ENCODE results near the gene CCDC92. TPM values are rescaled to one million over a fixed set of nuclear protein-coding genes. Genes with fewer than 3 reads are reported as not detected.

Gene CCDC92
- total RNA-seq, 8 experiments from 2014 or later: 11.7 to 42.2 (median 25.7) TPM

- Histone ChIP-seq H3K27ac (no peak overlapping the region), H3K4me1 (replicated peaks in 1 of 2) (no peaks in the 10 kb centered on the region), H3K4me3 (no peak overlapping the region)
- no peak for ATAC-seq (replicated peaks in 6 of 8)
- WGBS, 10 experiments: 80 to 100% (median 90%) methylated on average over 1 to 7 of the region's 18 CpGs; no CpG with 5 or more reads in 3 of the 10 experiments
- in situ Hi-C loops (cut with MboI; ENCODE audit: low pct_unique_long_range_greater_than_20kb in 2 of 9, low sequenced_read_pairs in 9 of 9, unreplicated experiment in 9 of 9): no loop called here
These were observed 74.0 kb downstream of the CCDC92 start for GRCh38 chr12:123898673-123899072.

GRCh38 chr12:123897221-123897620, 75.4 kb downstream of the CCDC92 start:
- Histone ChIP-seq H3K4me3 (no peak overlapping the region), H3K4me1 (replicated peaks in 1 of 2) (no peaks in the 10 kb centered on the region), H3K27ac (no peak overlapping the region)
- WGBS, 10 experiments: 15 to 100% (median 80%) methylated on average over 1 to 5 of the region's 5 CpGs
- in situ Hi-C loops (cut with MboI; ENCODE audit: low pct_unique_long_range_greater_than_20kb in 2 of 9, low sequenced_read_pairs in 9 of 9, unreplicated experiment in 9 of 9): no loop called here
- ATAC-seq (replicated peaks in 6 of 8): peak in 2 of 8 experiments; percentile 65 to 75

GRCh38 chr12:123896767-123897166, 75.9 kb downstream of the CCDC92 start:
- 2 to 92% (median 64%) methylated on average over 1 to 8 of the region's 8 CpGs; no CpG with 5 or more reads in 2 of the 10 experiments for WGBS, 10 experiments
- ATAC-seq (replicated peaks in 6 of 8): peak in 3 of 8 experiments; percentile 29 to 85 (median 73)
- Histone ChIP-seq H3K4me1 (replicated peaks in 1 of 2) (no peaks in the 10 kb centered on the region), H3K4me3 (no peak overlapping the region), H3K27ac (no peak overlapping the region)
- in situ Hi-C loops (cut with MboI; ENCODE audit: low pct_unique_long_range_greater_than_20kb in 2 of 9, low sequenced_read_pairs in 9 of 9, unreplicated experiment in 9 of 9): no loop called here

- H3K27ac ChIP-seq: no peak overlapping the region
- H3K4me1 ChIP-seq (replicated peaks in 1 of 2): no peaks in the 10 kb centered on the region
- ATAC-seq (replicated peaks in 6 of 8): peak in 1 of 8 experiments; percentile 21
- no peak overlapping the region for H3K4me3 ChIP-seq
- in situ Hi-C loops (cut with MboI; ENCODE audit: low pct_unique_long_range_greater_than_20kb in 2 of 9, low sequenced_read_pairs in 9 of 9, unreplicated experiment in 9 of 9): no loop called here
- 80 to 100% (median 88%) methylated on average over 1 to 8 of the region's 8 CpGs; no CpG with 5 or more reads in 3 of the 10 experiments for WGBS, 10 experiments
These were observed 77.2 kb downstream of the CCDC92 start for GRCh38 chr12:123895451-123895850.

- WGBS, 10 experiments: 7 to 91% (median 80%) methylated on average over 3 to 4 of the region's 4 CpGs; no CpG with 5 or more reads in 2 of the 10 experiments
- Histone ChIP-seq H3K27ac (no peak overlapping the region), H3K4me1 (replicated peaks in 1 of 2) (no peaks in the 10 kb centered on the region), H3K4me3 (no peak overlapping the region)
- in situ Hi-C loops (cut with MboI; ENCODE audit: low pct_unique_long_range_greater_than_20kb in 2 of 9, low sequenced_read_pairs in 9 of 9, unreplicated experiment in 9 of 9): no loop called here
- ATAC-seq (replicated peaks in 6 of 8): peak in 1 of 8 experiments; percentile 50
These were observed 77.7 kb downstream of the CCDC92 start for GRCh38 chr12:123894823-123895345.

GRCh38 chr12:123893276-123893675, 79.4 kb downstream of the CCDC92 start:
- no peaks in the 10 kb centered on the region for H3K4me1 ChIP-seq (replicated peaks in 1 of 2)
- no peak overlapping the region for H3K27ac ChIP-seq
- in situ Hi-C loops (cut with MboI; ENCODE audit: low pct_unique_long_range_greater_than_20kb in 2 of 9, low sequenced_read_pairs in 9 of 9, unreplicated experiment in 9 of 9): no loop called here
- 60 to 100% (median 82%) methylated on average over 1 to 5 of the region's 9 CpGs; no CpG with 5 or more reads in 5 of the 10 experiments for WGBS, 10 experiments
- H3K4me3 ChIP-seq: no peak overlapping the region
- ATAC-seq (replicated peaks in 6 of 8): no peak

- in situ Hi-C loops (cut with MboI; ENCODE audit: low pct_unique_long_range_greater_than_20kb in 2 of 9, low sequenced_read_pairs in 9 of 9, unreplicated experiment in 9 of 9): no loop called here
- Histone ChIP-seq H3K4me3 (no peak overlapping the region), H3K27ac (no peak overlapping the region), H3K4me1 (replicated peaks in 1 of 2) (no peaks in the 10 kb centered on the region)
- 40 to 83% (median 78%) methylated on average over 1 to 9 of the region's 10 CpGs; no CpG with 5 or more reads in 6 of the 10 experiments for WGBS, 10 experiments
- ATAC-seq (replicated peaks in 6 of 8): no peak
These were observed 79.8 kb downstream of the CCDC92 start for GRCh38 chr12:123892853-123893252.

GRCh38 chr12:123892180-123892559, 80.5 kb downstream of the CCDC92 start:
- Histone ChIP-seq H3K27ac (no peak overlapping the region), H3K4me1 (replicated peaks in 1 of 2) (no peaks in the 10 kb centered on the region), H3K4me3 (no peak overlapping the region)
- WGBS, 10 experiments: 87 to 100% (median 100%) methylated on average over 1 to 7 of the region's 9 CpGs; no CpG with 5 or more reads in 5 of the 10 experiments
- no peak for ATAC-seq (replicated peaks in 6 of 8)
- in situ Hi-C loops (cut with MboI; ENCODE audit: low pct_unique_long_range_greater_than_20kb in 2 of 9, low sequenced_read_pairs in 9 of 9, unreplicated experiment in 9 of 9): no loop called here

GRCh38 chr12:123891516-123892179, 81.0 kb downstream of the CCDC92 start:
- Histone ChIP-seq H3K27ac (no peak overlapping the region), H3K4me1 (replicated peaks in 1 of 2) (no peaks in the 10 kb centered on the region), H3K4me3 (no peak overlapping the region)
- WGBS, 10 experiments: 57 to 90% (median 75%) methylated on average over 1 to 12 of the region's 15 CpGs; no CpG with 5 or more reads in 2 of the 10 experiments
- ATAC-seq (replicated peaks in 6 of 8): peak in 1 of 8 experiments; percentile 28
- in situ Hi-C loops (cut with MboI; ENCODE audit: low pct_unique_long_range_greater_than_20kb in 2 of 9, low sequenced_read_pairs in 9 of 9, unreplicated experiment in 9 of 9): no loop called here

- Histone ChIP-seq H3K4me3 (no peak overlapping the region), H3K4me1 (replicated peaks in 1 of 2) (no peaks in the 10 kb centered on the region), H3K27ac (no peak overlapping the region)
- in situ Hi-C loops (cut with MboI; ENCODE audit: low pct_unique_long_range_greater_than_20kb in 2 of 9, low sequenced_read_pairs in 9 of 9, unreplicated experiment in 9 of 9): no loop called here
- no peak for ATAC-seq (replicated peaks in 6 of 8)
- WGBS, 10 experiments: 76 to 100% (median 86%) methylated on average over 1 to 4 of the region's 7 CpGs; no CpG with 5 or more reads in 3 of the 10 experiments
These were observed 81.6 kb downstream of the CCDC92 start for GRCh38 chr12:123891011-123891410.

- ATAC-seq (replicated peaks in 6 of 8): no peak
These were observed 82.1 kb downstream of the CCDC92 start for GRCh38 chr12:123890536-123890902.

GRCh38 chr12:123889848-123890535, 82.6 kb downstream of the CCDC92 start:
- no peaks in the 10 kb centered on the region for H3K4me1 ChIP-seq (replicated peaks in 1 of 2)
- 62 to 100% (median 88%) methylated on average over 1 to 11 of the region's 12 CpGs; no CpG with 5 or more reads in 2 of the 10 experiments for WGBS, 10 experiments
- in situ Hi-C loops (cut with MboI; ENCODE audit: low pct_unique_long_range_greater_than_20kb in 2 of 9, low sequenced_read_pairs in 9 of 9, unreplicated experiment in 9 of 9): no loop called here
- H3K4me3 ChIP-seq: no peak overlapping the region
- ATAC-seq (replicated peaks in 6 of 8): no peak
- no peak overlapping the region for H3K27ac ChIP-seq

More at GRCh38 chr12:123890536-123890902, 82.1 kb downstream of the CCDC92 start:
- 36 to 81% (median 61%) methylated on average over 2 to 9 of the region's 10 CpGs; no CpG with 5 or more reads in 4 of the 10 experiments for WGBS, 10 experiments
- Histone ChIP-seq H3K4me3 (no peak overlapping the region), H3K4me1 (replicated peaks in 1 of 2) (no peaks in the 10 kb centered on the region), H3K27ac (no peak overlapping the region)
- in situ Hi-C loops (cut with MboI; ENCODE audit: low pct_unique_long_range_greater_than_20kb in 2 of 9, low sequenced_read_pairs in 9 of 9, unreplicated experiment in 9 of 9): no loop called here

- Histone ChIP-seq H3K27ac (no peak overlapping the region), H3K4me1 (replicated peaks in 1 of 2) (no peaks in the 10 kb centered on the region), H3K4me3 (no peak overlapping the region)
- ATAC-seq (replicated peaks in 6 of 8): no peak
- in situ Hi-C loops (cut with MboI; ENCODE audit: low pct_unique_long_range_greater_than_20kb in 2 of 9, low sequenced_read_pairs in 9 of 9, unreplicated experiment in 9 of 9): no loop called here
- 39 to 84% (median 79%) methylated on average over 1 to 11 of the region's 12 CpGs for WGBS, 10 experiments
These were observed 83.6 kb downstream of the CCDC92 start for GRCh38 chr12:123888989-123889388.

Measured in motor neuron (in vitro differentiated cells).